ENCODE results near the gene FBXL13.
"Not testable (repeated sequence)": the region's sequence is repeated elsewhere in the genome, so short reads cannot be mapped to it uniquely, and the experiment has no call there.

Gene FBXL13

DNA sequence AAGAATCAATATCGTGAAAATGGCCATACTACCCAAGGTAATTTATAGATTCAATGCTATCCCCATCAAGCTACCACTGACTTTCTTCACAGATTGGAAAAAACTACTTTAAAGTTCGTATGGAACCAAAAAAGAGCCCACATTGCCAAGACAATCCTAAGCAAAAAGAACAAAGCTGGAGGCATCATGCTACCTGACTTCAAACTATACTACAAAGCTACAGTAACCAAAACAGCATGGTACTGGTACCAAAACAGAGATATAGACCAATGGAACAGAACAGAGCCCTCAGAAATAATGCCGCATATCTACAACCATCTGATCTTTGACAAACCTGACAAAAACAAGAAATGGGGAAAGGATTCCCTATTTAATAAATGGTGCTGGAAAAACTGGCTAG is 53.7 kb downstream of the FBXL13 start:
- DNase-seq: not testable (repeated sequence)

DNA sequence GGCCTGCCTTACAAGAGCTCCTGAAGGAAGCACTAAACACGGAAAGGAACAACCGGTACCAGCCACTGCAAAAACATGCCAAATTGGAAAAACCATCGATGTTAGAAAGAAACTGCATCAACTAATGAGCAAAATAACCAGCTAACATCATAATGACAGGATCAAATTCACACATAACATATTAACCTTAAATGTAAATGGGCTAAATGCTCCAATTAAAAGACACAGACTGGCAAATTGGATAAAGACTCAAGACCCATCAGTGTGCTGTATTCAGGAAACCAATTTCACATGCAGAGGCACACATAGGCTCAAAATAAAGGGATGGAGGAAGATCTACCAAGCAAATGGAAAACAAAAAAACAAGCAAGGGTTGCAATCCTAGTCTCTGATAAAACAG is 56.3 kb downstream of the FBXL13 start:
- DNase-seq: not testable (repeated sequence)

DNA sequence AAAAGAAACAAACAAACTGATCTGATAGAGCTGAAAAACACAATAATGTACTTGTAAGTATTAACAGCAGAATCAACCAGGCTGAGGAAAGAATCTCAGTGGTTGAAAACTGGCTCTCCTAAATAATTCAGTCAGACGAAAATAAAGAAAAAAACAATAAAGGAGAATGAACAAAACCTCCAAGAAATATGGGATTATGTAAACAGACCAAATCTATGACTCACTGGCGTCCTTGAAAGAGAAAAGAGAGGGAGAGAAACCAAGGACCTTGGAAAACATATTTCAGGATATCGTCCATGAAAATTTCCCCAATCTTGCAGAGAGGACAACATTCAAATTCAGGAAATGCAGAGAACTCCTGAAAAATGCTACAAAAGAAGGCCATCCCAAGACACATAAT is 62.9 kb downstream of the FBXL13 start:
- no peak for DNase-seq

DNA sequence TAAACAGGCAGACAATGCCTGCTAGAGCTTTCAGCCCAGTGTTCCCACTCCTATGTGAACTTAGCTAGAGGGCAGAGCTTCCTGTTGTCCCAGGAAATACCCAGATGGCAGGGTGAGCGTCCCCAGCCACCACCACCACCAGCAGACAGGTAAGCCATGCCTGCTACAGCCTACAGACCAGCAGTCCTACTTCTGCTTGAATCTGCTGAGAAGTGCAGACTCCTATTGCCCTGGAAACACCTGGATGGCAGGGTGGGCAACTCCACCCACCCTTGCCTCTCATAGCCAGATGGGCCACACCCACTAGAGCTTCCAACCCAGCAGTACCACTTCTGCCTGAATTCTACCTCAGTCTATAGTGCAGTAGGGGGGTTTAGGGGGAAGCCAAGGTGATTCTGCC is 64.4 kb downstream of the FBXL13 start:
- DNase-seq: no peak

DNA sequence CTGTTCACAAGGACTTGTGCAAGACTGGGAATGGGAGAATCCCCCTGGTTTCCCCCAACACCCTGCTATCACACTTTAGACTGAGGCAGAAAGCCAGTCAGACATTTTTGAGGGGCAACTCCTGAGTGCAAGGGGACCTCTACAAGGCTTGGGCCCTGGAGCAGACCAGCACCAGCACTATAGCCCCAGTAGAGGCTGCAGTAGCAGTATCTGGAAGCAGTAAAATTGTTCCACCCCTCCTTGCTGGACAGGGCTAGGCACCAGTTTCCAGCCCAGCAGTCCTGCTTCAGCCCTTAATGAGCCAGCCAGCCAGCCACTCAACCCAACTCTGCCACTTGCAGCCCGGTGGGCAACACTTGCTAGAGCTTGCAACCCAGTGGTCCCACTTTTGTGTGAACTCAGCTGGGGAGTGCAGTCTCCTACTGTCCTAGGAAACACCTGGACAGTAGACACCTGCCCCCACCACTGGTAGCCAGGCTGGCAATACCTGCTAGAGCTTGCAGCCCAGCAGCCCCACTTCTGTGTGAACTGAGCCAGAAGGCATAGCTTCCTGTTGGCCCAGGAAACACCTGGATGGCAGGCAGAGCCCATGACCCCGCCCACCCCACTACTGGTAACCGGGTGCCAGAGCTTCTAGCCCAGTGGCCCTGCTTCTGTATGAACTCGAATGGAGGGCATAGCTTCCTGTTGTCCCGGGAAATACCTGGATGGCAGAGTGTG is 65.0 kb downstream of the FBXL13 start:
- DNase-seq: no peak

DNA sequence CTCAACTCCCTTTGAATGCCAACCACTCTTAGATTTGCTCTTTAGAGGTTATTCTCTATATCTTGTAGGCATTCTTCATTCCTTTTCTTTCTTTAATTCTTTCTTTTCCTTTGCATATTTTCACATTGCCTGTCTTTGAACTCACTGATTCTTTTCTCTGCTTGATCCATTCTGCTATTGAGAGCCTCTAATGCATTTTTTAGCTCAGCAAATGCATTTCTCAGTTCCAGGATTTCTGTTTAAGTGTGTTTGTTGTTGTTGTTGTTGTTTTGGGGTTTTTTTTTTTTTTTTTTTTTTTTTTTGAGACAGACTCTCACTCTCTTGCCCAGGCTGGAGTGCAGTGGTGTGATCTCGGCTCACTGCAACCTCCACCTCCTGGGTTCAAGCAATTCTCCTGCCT is 71.6 kb downstream of the FBXL13 start:
- no peak for DNase-seq

DNA sequence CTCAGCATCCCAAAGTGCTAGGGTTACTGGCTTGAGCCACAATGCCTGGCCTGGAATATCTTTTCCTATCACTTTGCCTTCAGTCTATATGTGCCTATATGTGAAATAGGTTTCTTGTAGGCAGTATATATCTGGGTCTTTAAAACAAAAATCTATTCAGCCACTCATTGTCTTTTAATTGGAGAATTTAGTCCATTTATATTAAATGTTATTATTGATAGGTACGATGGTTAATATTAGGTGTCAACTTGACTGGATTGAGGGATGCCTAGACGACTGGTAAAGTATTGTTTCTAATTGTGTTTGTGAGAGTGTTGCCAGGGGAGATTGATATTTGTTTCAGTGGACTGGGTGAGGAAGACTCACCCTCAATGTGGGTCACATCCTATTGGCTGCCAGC is 73.4 kb downstream of the FBXL13 start:
- DNase-seq: no peak

DNA sequence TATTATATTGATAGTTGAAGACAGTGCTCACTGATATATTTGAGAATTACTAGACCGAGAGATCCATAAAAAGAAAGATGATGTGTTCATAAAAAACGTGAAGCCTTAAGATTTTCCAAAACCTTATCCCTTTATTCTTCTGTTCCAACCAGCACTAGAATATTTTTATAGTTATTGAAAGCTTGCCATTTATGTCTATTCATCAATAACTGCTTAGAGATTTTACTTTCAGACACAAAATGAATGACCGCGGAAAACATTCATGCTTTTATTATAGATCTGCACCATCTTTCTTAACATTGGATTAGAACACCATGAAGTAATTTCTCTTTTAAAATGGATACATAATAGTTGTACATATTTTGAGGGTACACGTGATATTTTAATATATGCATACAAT is 77.6 kb downstream of the FBXL13 start:
- DNase-seq: no peak

DNA sequence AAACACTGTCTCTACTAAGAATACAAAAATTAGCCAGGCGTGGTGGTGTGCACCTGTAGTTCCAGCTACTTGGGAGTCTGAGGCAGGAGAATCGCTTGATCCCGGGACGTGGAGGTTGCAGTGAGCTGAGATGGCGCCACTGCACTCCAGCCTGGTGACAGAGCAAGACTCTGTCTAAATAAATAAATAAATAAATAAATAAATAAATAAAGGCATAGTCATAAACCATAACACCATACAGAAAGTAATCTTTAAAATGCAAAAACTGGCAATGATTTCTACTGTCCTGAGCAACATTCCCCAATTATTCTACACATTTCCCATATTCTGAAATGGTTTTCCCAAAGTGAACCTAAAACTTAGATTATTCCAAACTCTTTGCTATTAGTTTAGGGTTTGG is 79.0 kb downstream of the FBXL13 start:
- DNase-seq: not testable (repeated sequence)

DNA sequence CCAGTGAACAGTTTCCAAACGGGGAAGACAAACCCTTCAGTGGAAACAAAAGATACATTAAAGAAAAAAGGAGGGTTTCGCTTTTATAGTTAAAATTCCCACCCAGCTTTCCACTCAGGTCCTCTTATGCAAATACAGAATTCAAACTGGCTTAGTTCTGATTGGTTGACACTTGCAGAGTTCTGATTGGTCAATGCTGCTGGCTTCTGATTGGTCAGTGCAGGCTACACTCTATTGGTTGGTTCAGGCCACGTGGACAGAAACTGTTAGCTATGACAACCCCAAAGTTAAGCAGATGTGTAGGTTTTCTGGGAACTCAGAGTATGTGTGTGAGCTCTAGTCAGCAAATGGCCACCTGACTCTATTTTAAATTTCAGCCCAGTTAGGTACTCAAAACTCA is 80.0 kb downstream of the FBXL13 start:
- no peak for DNase-seq

DNA sequence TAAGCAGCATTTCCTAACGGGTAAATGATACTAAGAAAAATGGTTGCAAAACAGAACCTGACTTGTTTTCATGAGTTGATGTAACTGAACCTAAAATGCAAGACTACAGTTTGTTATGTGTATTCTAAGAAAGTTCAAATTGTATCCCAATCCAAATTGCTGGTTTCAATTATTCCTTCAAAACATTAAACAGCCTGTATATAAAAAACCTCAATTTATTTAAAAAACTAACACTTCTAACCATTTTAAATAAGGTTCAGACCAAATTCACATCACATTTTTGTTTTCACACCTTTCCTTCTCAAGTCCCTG is 80.9 kb downstream of the FBXL13 start:
- DNase-seq: no peak

DNA sequence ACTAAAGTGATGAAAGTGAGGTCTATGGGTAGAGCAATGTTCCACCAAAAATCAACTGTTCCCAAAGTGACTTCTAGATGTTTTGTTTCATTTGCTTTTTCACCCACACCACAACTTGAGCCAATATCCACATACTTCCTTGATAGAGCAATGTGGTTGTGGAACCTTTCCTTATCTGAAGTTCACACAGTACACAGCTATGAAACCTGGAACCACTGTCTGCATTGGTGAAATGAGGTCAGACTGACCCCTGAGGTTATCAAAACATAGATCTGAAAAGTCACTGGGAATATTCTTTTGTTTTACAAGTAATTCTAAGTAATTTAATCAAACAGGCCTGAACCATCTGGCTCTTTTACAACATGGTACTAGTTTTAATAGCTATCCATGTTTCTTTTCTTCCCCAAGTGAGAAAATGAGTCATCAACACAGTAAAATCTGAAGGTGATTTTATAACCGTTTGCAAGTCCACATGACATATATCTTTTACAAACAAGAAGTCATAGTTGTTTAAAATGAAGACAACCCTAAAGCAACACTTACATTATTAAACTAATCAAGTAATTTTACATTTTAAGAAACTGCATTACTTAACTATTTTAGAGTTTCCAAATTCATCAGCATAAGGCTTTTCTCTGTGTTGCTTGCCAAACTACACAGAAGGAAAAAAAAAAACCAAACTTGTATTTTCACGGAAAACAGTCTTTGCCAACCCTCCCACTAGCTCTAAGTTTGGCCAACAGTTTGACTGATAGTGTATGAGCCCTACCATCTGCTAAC is 81.5 kb downstream of the FBXL13 start:
- DNase-seq: no peak

DNA sequence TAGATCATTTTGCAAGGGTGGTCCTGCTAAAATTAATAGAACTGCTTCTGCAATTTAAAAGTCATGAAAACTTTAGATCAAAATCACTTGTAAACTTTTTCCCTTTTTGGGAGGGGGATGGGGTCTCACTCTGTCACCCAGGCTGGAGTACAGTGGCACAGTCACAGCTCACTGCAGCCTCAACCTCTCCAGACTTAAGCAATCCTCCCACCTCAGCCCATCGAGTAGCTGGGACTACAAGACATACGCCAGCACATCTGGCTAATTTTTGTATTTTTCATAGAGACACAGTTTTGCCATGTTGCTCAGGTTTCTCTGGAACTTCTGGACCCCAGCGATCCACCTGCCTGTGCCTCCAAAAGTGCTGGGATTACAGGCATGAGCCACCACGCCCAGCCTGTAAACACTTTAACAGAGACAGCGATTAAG is 82.1 kb downstream of the FBXL13 start:
- DNase-seq: no peak

DNA sequence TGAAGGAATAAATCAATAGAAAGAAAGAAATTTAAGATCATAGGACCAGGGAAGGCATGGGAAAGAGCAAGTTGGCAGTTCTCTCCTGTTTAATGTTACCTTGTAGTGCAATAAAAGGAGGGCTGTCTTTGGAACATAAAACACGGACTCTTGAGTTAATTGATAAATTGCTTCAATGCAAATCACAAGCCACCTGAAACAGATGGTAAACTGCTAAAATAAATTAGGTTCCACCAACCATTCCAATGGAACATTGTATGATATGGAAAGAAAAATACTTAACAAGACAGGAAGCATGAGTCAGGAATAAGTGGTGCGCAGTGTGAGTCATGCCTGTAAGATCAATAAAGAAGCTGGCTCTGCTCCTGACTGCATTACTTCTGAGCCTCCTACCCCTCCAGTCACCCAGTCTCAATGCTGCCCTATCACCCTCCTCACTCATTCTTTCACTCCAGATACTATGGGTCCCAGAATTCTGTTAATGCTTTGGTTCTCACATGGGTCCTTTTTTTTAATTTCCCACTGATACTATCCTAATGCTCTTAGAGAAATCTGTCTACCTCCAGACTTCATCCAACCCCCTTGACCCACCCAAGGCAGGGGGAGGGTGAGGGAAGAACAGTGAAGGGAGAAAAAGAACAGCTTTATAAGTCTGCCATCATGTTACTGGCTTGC is 82.9 kb downstream of the FBXL13 start:
- DNase-seq: no peak

DNA sequence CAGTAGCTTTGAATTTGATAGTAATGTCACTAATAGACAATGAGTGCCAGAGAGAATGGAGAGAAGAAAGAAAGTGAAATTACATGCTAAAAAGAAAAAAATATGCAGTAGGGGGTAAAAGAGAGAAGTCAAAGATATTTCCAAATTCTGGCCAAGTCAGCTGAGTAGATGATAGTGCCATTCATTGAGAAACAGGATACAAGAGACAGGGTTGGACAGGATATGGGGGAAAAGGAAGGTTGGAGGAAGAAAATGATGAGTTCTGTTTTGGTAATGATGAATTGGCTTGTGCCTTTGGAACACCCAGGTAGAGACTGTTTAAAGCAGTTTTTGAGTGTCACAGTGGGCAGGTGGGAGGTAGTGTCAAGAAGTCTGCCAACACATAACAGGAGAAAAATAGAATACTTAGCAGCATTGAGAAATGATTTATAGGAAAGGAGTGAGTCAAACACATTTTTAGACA is 83.5 kb downstream of the FBXL13 start:
- no peak for DNase-seq

DNA sequence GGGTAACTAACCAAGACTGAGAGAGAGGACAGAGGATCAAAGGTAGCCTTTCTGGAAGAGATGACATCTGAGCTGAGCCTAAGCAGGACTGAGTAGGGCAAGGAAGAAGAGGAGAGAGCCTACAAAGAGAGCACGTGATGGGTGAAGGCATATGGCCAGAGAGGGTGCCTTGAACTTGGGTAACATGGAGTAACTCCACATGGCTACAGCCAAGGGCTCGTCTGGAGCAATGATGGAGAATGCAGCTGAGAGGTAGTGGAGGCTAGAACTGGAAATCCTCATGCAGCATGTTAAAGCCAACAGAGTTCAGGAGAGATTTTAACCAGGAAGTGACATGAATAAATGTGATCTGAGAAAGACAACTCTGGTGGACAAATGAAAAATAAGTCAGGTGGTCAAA is 84.0 kb downstream of the FBXL13 start:
- no peak for DNase-seq

DNA sequence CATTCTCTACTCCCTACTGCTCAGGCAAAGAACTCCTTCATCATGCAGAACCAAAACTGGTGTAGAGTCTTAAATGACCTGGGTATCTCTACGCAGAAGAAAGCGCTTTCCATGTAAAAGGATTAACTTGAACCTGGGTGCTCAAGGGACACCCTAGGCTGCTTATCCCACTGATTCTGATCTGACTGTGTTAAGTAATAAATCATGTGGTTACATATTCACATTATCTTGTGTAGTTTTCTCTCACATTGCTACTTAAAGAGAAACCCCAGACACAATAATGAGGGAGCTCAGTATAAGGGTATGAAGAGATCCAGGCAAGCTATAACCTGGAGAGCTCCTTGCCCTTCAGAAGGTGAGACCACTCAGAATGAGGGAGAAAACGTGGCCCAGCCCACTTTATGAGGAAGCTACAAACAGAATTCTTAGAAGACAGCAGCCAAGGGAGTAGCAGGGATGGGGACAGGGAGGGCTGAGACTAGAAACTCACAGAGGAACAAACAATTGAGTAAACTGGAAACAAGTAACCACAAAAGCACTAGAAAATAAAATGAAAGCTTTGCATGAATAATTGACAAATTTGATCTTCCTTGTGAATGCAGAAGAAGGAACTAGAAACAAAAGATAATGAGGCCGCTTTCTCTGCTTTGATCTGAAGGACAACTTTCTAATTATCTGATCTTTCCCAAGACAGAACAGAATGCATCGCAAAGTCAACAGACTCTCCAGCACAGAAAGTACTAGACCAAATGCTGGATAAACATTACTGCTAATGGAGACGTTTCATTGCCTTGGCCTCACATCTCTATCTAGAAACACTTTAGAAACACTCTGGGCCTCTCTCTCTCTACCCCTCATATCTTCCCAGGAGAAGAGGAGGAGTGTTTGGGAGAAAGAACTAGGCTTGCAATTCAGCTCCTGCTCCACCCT is 85.7 kb downstream of the FBXL13 start:
- DNase-seq: no peak

DNA sequence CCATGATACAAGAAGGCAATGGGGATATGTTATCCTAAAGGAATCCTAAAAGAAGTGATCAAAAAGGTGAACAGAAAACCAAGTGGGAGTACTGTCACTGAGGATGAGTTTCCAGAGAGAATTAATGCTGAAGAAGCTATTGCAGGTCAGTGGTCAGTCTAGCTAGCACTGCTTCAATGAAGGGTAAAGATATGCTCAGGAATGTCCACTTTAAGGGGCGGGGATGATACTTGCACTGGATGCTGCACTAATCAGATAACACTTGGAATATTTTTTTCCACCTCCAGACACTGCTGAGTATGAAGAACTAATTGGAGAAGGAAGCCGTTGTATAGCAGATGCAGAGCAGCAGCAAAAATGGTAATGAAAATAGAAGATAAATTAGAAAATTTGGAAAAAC is 86.5 kb downstream of the FBXL13 start:
- no peak for DNase-seq

DNA sequence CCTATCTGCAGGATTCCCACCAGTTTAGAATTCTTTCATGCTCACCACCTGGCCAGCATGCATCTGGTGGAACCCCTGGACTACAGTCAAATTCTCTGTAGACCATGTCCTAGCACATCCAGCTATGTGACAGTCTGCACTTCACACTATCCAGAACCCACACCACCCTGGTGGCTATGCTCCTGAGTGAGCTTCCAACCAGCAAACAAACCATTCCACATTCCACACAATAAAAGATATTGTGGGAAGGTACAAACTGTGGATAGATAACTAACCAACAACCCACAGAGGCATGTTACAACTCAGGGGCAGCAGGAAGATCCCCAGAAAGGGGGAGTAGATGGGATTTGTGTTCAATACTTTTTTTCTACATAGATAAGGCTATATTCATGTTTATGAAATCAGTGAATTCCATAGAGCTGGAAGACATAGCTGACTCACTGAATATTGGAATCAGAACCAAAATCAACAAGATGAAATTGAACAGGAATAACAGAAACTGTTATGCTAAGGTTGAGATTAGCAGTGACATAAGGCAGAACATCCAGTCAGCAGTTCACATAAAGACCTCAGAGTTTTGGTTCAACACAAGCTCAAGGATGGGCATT is 89.3 kb downstream of the FBXL13 start:
- DNase-seq: no peak

DNA sequence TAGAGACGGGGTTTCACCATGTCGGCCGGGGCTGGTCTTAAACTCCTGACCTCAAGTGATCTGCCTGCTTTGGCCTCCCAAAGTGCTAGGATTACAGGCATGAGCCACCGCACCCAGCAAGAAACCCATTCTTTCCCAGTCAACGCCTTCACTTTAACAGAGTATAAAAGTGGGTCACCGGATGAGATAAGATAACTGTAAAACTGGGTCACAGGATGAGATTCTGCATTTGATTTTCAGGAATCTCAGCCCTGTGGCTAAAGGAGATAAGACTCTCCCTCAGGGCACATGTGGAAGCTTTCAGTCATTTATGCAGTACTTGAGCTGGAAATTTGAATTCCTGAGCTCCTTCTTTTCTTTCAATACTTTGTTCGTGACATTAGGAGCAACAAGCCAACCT is 91.0 kb downstream of the FBXL13 start:
- DNase-seq: no peak

DNA sequence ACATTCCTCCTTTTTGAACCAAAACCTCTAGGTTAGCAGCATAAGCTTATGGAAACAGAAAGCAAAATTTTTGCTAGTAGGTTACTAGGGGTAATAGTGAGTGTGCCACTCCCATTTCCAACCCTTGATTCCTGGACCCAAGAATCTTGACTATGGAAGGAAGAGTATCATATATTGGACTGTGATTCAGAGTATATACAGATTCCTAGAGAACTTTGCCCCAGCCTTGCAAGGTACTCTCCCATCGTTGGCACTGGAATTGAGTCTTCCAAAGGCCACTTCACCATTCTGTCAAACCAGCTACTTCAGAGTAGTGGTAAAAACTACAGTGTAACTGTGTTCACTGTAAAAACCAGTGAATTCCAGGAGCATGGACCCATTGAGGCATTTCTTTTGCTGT is 92.4 kb downstream of the FBXL13 start:
- no peak for DNase-seq

DNA sequence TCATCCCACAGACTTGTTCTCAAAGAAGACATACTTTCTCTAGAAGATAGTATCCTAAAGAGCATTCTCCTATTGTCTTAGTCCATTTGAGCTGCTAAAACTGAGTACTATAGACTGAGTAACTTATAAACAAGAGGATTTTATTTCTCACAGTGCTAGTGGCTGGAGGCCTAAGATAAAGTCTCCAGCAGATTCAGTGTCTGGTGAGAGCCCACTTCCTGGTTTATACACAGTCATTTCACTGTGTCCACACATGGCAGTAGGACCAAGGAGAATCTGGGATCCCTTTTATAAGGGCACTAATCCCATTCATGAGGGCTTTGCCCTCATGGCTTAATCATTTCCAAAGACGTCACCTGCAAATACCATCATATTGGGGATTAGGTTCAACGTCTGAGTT is 93.1 kb downstream of the FBXL13 start:
- no peak for DNase-seq

All from effector CD8-positive, alpha-beta T cell (primary cell).